Ovary (tissue), 9 donors: ENCODE data around the gene STMP1. TPM values are rescaled to one million over a fixed set of nuclear protein-coding genes. Genes with fewer than 3 reads are reported as not detected.

ENCODE experiments used
- DNase-seq, 5 donors: peaks; one replicate each; pipeline ENCODE4 v3.0.0-alpha.2; 2019 to 2020
- H3K27ac ChIP-seq, 2 donors: fragments of 200-600 bp; one replicate each; pipeline versions ENCODE4 v1.5.1 to v1.8.0; 2019 to 2022
- H3K27me3 ChIP-seq: fragments of 200-600 bp; one replicate; pipeline ENCODE4 v1.8.0; 2022
- H3K36me3 ChIP-seq: fragments of 200-600 bp; sonication (generic); one replicate; pipeline ENCODE4 v1.5.1; 2019
- H3K4me1 ChIP-seq: one replicate; pipeline ENCODE4 v1.8.1; 2013; ENCODE audit warnings: mild to moderate bottlenecking, moderate library complexity; ENCODE audit not compliant: insufficient read depth
- H3K4me3 ChIP-seq: fragments of 200-600 bp; sonication (generic); one replicate; pipeline ENCODE4 v1.5.1; 2017
- H3K9me3 ChIP-seq, 2 donors: fragments of 200-600 bp in 1 of 2; sonication (generic) in 1 of 2; one replicate each; pipeline versions ENCODE4 v1.5.1 to v1.8.1; 2013 to 2019; ENCODE audit warnings: mild to moderate bottlenecking in 1 of 2, moderate library complexity in 1 of 2
- EP300 ChIP-seq: sonication (generic); formaldehyde crosslinking; IDR thresholded peaks from one replicate; pipeline ENCODE4 v1.6.1; 2017; ENCODE audit warnings: antibody characterized with exemption
- POLR2A ChIP-seq: fragments of 450-650 bp; IDR thresholded peaks from one replicate; pipeline ENCODE4 v1.6.1; 2017; ENCODE audit warnings: antibody characterized with exemption, mild to moderate bottlenecking, moderate library complexity
- WGBS, 3 donors: extraction: QIAGEN DNeasy Blood & Tissue Kit in 1 of 3; methylation state at CpG; one replicate each; pipeline versions ENCODE4 v1.1.5 to v1.1.7; 2013 to 2017; 5-methylcytosine and 5-hydroxymethylcytosine counted together
- intact Hi-C, 4 donors: fragments of 100-400 bp; cut with DNase I; formaldehyde crosslinking; loops; one replicate each; pipeline versions ENCODE4 v1.11.0 to v1.15.1; 2022 to 2023
- polyA plus RNA-seq, 2 donors: library from polyadenylated mRNA; stranded (reverse); fragments of 200-250 nt in 1 of 2; fragments of 350-450 nt in 1 of 2; fragmentation: Illumina TruSeq in 1 of 2; extraction: RNeasy Lipid Tissue Mini Kit (QIAGEN cat#74804) in 1 of 2; gene quantifications; one replicate each; pipeline ENCODE4 v1.2.3, GENCODE V29; 2013 to 2014
- small RNA-seq: library from RNA; depleted of rRNA; stranded (forward); fragments of <200 nt; gene quantifications from one replicate; pipeline ENCODE3, GENCODE V24; 2016
- total RNA-seq, 7 donors: library from RNA; depleted of rRNA in 2 of 7; stranded (reverse); fragments of >200 nt in 2 of 7; fragmentation: NEBNext Ultra II Directional in 3 of 7; extraction: Animal tissue kit (Norgen Biotek cat#: 25700) in 3 of 7; gene quantifications; one replicate each; pipeline versions ENCODE4 v1.1.0 to v1.2.4, GENCODE V29; 2016 to 2023
- TF ChIP-seq, protein P1 (sequence below), 3 donors: fragments of 450-650 bp in 2 of 3; fragments of 200-600 bp in 1 of 3; IDR thresholded peaks; one replicate each; pipeline versions ENCODE4 v1.5.1 to v1.8.0; 2016 to 2022; ENCODE audit warnings: antibody characterized with exemption in 3 of 3, mild to moderate bottlenecking in 1 of 3
- donor health status: DM: no; HTN: no; CAD: no; lungs with moderate emphysema.
- donor health status: DM: no; HTN: no; CAD: no.
- donor health status: Bipolar disorder and iron deficiency.
- donor health status: DM: yes; HTN: yes; CAD: no.
- donor health status: DM: no; HTN: no; CAD: no.
- donor health status: DM: yes; HTN: yes; CAD: no.

STMP1 gene
- total and polyA plus RNA-seq, 9 donors: 11.0 to 24.3 (median 19.7) TPM

DNA sequence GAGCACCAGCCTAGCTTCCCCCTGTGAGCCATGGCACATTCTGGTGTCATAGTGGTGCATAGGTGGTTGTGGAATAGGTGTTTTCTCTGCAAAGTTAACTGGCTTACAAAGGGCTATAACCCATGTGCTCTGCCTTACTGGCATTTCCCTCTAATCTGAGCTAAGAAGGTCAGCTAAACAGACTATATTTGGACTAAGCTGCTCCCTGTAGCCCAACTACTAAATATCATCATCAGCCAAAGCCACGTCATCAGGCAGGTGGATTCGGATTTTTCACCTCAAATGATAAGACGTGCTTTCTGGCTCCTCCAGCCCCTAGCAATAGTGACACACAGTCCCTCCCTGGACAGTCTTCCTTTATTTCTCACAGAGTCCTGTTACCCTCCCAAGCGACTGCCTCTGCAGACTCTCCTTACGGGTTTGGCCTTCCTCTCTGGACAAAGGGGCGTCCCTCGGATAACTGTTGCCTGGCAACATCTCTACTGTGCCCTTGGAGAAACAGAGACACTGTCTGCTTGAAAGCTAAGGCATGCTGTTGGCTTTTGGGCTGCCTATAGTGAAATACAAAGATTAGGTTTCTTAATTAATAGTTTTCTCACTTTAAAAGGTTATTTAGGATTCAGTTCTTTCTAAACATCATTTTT is 56.6 kb downstream of the STMP1 start:
- TF ChIP-seq, protein P1, sequence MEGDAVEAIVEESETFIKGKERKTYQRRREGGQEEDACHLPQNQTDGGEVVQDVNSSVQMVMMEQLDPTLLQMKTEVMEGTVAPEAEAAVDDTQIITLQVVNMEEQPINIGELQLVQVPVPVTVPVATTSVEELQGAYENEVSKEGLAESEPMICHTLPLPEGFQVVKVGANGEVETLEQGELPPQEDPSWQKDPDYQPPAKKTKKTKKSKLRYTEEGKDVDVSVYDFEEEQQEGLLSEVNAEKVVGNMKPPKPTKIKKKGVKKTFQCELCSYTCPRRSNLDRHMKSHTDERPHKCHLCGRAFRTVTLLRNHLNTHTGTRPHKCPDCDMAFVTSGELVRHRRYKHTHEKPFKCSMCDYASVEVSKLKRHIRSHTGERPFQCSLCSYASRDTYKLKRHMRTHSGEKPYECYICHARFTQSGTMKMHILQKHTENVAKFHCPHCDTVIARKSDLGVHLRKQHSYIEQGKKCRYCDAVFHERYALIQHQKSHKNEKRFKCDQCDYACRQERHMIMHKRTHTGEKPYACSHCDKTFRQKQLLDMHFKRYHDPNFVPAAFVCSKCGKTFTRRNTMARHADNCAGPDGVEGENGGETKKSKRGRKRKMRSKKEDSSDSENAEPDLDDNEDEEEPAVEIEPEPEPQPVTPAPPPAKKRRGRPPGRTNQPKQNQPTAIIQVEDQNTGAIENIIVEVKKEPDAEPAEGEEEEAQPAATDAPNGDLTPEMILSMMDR (IDR thresholded peaks at IDR 0.05): no peak
- TF ChIP-seq EP300 (no peak), POLR2A (no peak)
- 24 to 37% (median 28%) methylated on average over 7 of the region's 7 CpGs for WGBS, 3 donors
- no peaks in the 10 kb centered on the region for H3K9me3 ChIP-seq

DNA sequence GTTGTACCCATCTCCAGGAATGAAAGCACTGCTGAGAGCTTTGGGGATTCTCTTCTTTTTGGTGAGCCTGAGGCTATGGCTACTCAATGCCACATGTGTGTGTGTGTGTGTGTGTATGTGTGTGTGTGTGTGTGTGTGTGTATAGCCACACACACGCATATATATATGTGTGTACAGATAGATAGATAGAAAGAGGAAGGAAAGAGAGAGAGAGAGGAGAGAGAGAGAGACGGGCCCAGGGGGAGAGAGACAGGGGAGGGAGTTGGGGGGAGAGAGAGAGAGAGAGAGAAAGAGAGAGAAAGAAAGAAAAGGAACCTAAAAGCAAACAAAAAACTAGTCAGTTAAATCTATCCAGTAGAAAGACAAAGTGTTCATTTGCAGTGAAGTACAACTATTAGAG is 57.4 kb downstream of the STMP1 start:
- H3K4me3 ChIP-seq: no peak overlapping the region
- H3K27ac ChIP-seq: no peak overlapping the region
- H3K4me1 ChIP-seq: no peaks in the 10 kb centered on the region
- WGBS, 3 donors: 36 to 66% (median 54%) methylated on average over 2 of the region's 2 CpGs
- no peak for DNase-seq
- TF ChIP-seq POLR2A (no peak), EP300 (no peak)
- TF ChIP-seq, protein P1 (IDR thresholded peaks at IDR 0.05): no peak
- no peaks in the 10 kb centered on the region for H3K9me3 ChIP-seq
- intact Hi-C loops: no loop called here
- no peaks in the 10 kb centered on the region for H3K27me3 ChIP-seq
- no peaks in the 10 kb centered on the region for H3K36me3 ChIP-seq

More for the DNA sequence above, 56.6 kb downstream of the STMP1 start:
- intact Hi-C loops: no loop called here
- no peaks in the 10 kb centered on the region for H3K4me1 ChIP-seq
- H3K27ac ChIP-seq: no peak overlapping the region
- H3K36me3 ChIP-seq: no peaks in the 10 kb centered on the region
- no peak for DNase-seq
- no peaks in the 10 kb centered on the region for H3K27me3 ChIP-seq
- H3K4me3 ChIP-seq: no peak overlapping the region

DNA sequence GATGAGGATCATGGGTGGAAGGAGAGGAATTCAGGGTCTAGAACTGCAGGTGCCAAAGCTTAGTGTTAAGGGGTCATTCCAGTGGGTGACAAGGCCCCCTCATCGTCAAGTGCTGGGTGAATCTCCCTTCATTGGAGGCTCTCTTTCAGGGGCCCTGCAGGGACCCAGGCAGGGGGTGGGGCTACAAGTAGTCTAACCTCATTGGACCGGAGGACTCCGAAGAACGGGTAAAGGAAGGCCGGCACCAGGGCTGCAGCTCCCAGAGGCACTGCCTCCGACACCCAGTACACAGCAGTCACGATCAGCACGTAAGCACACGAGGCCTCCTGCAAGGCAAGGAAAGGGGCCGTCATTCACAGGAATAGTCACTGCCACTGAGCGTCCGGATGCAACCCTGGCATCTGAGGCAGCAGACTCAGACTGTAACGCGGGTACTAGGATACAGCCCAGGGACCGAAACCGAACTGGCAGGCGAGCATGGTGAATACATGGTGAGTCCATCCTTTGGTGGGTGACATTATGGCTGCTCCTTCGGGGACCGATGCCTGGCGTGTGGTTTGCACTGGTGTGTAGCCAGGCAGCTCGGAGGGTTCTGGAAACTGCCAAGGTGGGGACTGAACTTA is 59.0 kb downstream of the STMP1 start:
- TF ChIP-seq POLR2A: no peak
- TF ChIP-seq EP300: no peak
- TF ChIP-seq, protein P1 (IDR thresholded peaks at IDR 0.05): no peak
- 93 to 98% (median 93%) methylated on average over 21 of the region's 21 CpGs for WGBS, 3 donors
- no peak overlapping the region for H3K4me3 ChIP-seq

DNA sequence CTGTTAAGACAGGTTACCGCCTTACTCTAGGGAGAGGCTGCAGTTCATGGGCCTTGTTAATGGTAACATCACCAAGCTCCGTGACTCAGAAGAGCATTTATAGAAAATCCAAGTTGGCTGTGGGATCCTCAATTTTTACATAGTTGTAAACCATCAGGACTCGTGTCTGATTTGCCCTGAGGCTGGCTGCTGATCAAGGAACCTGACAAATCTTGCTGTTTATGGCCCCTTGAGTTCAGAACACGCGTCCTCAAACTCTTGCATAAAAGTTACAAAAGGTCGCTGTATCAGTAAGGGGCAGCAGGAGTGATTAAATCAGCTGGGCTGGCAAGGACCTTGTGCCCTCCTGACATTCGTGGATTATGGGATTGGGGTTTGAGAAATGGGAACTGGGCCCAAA is 61.1 kb downstream of the STMP1 start:
- Histone ChIP-seq H3K36me3 (no peaks in the 10 kb centered on the region), H3K9me3 (no peaks in the 10 kb centered on the region), H3K4me3 (no peak overlapping the region), H3K27ac (no peak overlapping the region), H3K4me1 (no peaks in the 10 kb centered on the region), H3K27me3 (no peaks in the 10 kb centered on the region)
- DNase-seq: no peak
- intact Hi-C loops: no loop called here
- WGBS, 3 donors: 84 to 91% (median 85%) methylated on average over 7 of the region's 7 CpGs
- no peak for TF ChIP-seq EP300
- no peak for TF ChIP-seq POLR2A
- TF ChIP-seq, protein P1 (IDR thresholded peaks at IDR 0.05): no peak

More for the DNA sequence above, 59.0 kb downstream of the STMP1 start:
- Histone ChIP-seq H3K27ac (no peak overlapping the region), H3K27me3 (no peaks in the 10 kb centered on the region), H3K4me1 (no peaks in the 10 kb centered on the region), H3K36me3 (no peaks in the 10 kb centered on the region), H3K9me3 (no peaks in the 10 kb centered on the region)
- DNase-seq: no peak
- intact Hi-C loops: no loop called here

Small RNA genes within 50 kb of the gene (small RNA-seq; reads per million reads assigned to genes)
- not detected for gene RNU6-1154P

Other genes with a start within 250 kb of the STMP1 start
- 10 to 100 TPM; 16.3 to 38.9 (median 32.9) TPM for gene CNOT4, start 152.4 kb upstream of the STMP1 start, total RNA-seq
- 10 to 100 TPM in 1 of 2 donors, 1 to 10 TPM in 1; 9.1 to 30.5 TPM for gene CNOT4, start 152.4 kb upstream of the STMP1 start, polyA plus RNA-seq
- 10 to 100 TPM; 28.3 to 51.5 (median 38.8) TPM for gene NUP205, start 104.6 kb upstream of the STMP1 start, total RNA-seq
- 10 to 100 TPM; 19.5 to 30.9 TPM for gene NUP205, start 104.6 kb upstream of the STMP1 start, polyA plus RNA-seq
- gene SLC13A4, start 65.7 kb downstream of the STMP1 start, total RNA-seq: under 1 TPM in 1 of 7 donors, not detected in 6; 0.57 TPM
- under 1 TPM; 0.07 to 0.18 TPM for gene SLC13A4, start 65.7 kb downstream of the STMP1 start, polyA plus RNA-seq
- gene FAM180A, start 86.3 kb downstream of the STMP1 start, total RNA-seq: 1 to 10 TPM; 1.1 to 5.1 (median 2.9) TPM
- 1 to 10 TPM; 4.4 to 5.3 TPM for gene FAM180A, start 86.3 kb downstream of the STMP1 start, polyA plus RNA-seq